Prostate gland (tissue), 2 donors: ENCODE data around the gene MLIP.
"Not testable (repeated sequence)": the region's sequence is repeated elsewhere in the genome, so short reads cannot be mapped to it uniquely, and the experiment has no call there.

Source experiments
- CTCF ChIP-seq, 4 experiments: fragments of 200-600 bp in 2 of 4; fragments of 450-650 bp in 2 of 4; sonication (generic) in 2 of 4; IDR thresholded peaks; 1 replicate in 3 of 4; 2 replicates in 1 of 4; pipeline ENCODE4 v1.5.1; 2016 to 2019; ENCODE audit warnings: antibody characterized with exemption in 4 of 4, mild to moderate bottlenecking in 2 of 4, moderate library complexity in 2 of 4
- POLR2A ChIP-seq: fragments of 450-650 bp; IDR thresholded peaks from one replicate; pipeline ENCODE4 v1.6.1; 2016; ENCODE audit warnings: antibody characterized with exemption, mild to moderate bottlenecking

- not testable (repeated sequence) for TF ChIP-seq CTCF (IDR thresholded peaks at IDR 0.05); POLR2A
These were observed 98.7 kb downstream of the MLIP start for GRCh38 chr6:54209983-54210382.
